ENCODE measurements around the gene HCFC1. TPM values are rescaled to one million over a fixed set of nuclear protein-coding genes. Genes with fewer than 3 reads are reported as not detected.
A peak's percentile ranks its signal among the peaks of the same experiment; 100 is the strongest.

HCFC1 gene
- total and polyA plus RNA-seq, 9 of the 15 experiments (the other 6 are each of a cell fraction or from before 2014, with no cell fraction given), result 2.8 to 133 (median 17.1) TPM

GRCh38 chrX:153971450-153972367 lies at the start of gene HCFC1 (continued):
- TF ChIP-seq ZNF740 (CRISPR knock-in tag; IDR thresholded peaks at IDR 0.05), result peak; percentile 98
- TF ChIP-seq ZNF740 (tag; IDR thresholded peaks at IDR 0.05), result peak in 1 of 2 experiments; percentile 96; a peak in 2 of 4 replicates
- TF ChIP-seq ZNF79 (CRISPR knock-in tag; IDR thresholded peaks at IDR 0.05; ENCODE audit: low read depth), result no peak
- TF ChIP-seq POLR2B (IDR thresholded peaks at IDR 0.05; ENCODE audit: low read depth, partially characterized antibody), result peak; percentile 45
- no peak for TF ChIP-seq CREBBP (IDR thresholded peaks at IDR 0.05; ENCODE audit: low read depth, low read length)
- TF ChIP-seq MYBL2 (IDR thresholded peaks at IDR 0.05; ENCODE audit: low read depth), result peak; percentile 75
- no peak for TF ChIP-seq MYBL2 (CRISPR knock-in tag; IDR thresholded peaks at IDR 0.05; ENCODE audit: borderline replicate concordance)
- TF ChIP-seq KAT7 (CRISPR knock-in tag; IDR thresholded peaks at IDR 0.05; ENCODE audit: borderline replicate concordance), result peak; percentile 96
- TF ChIP-seq MTA3 (IDR thresholded peaks at IDR 0.05; ENCODE audit: borderline replicate concordance), result peak; percentile 43; the same call in 1 of the 2 replicates
- peak; percentile 5; the same call in 1 of the 2 replicates for TF ChIP-seq DPF2 (IDR thresholded peaks at IDR 0.05)
- TF ChIP-seq HIVEP1 (CRISPR knock-in tag; IDR thresholded peaks at IDR 0.05), result no peak
- TF ChIP-seq REST (IDR thresholded peaks at IDR 0.05; ENCODE audit: borderline replicate concordance), result peak; percentile 90
- TF ChIP-seq REST (CRISPR knock-in tag; IDR thresholded peaks at IDR 0.05; ENCODE audit: low read depth), result peak; percentile 88; the same call in 1 of the 2 replicates
- peak; percentile 65 for TF ChIP-seq SUPT5H (IDR thresholded peaks at IDR 0.05)
- peak; percentile 50; the same call in 1 of the 2 replicates for TF ChIP-seq GTF2A2 (tag; IDR thresholded peaks at IDR 0.05)
- no peak for TF ChIP-seq PYGO2 (tag; IDR thresholded peaks at IDR 0.05)
